Endothelial cell of umbilical vein (primary cell): ENCODE results near the gene IPPK. TPM values are rescaled to one million over a fixed set of nuclear protein-coding genes. Genes with fewer than 3 reads are reported as not detected.

Source experiments
- BruUV-seq: library from RNA; stranded (reverse); fragments of 400-500 nt; replicated peaks from 2 replicates; lab custom pipeline; 2021; lab: Mats Ljungman, UMichigan
- CTCF ChIA-PET: fragments of 300-600, 350-600 bp; sonication (Branson Sonifier 250); formaldehyde crosslinking; loops from one replicate; lab custom pipeline; 2021; ENCODE audit warnings: antibody characterized with exemption, inconsistent platforms; lab: Charles Lee
- POLR2A ChIA-PET: fragments of 300-600, 350-600 bp; sonication (Branson Sonifier 250); formaldehyde crosslinking; loops from one replicate; lab custom pipeline; 2021; ENCODE audit warnings: antibody characterized with exemption, inconsistent platforms; lab: Charles Lee
- DNase-seq: peaks from one replicate; pipeline ENCODE4 v3.0.0-alpha.2; 2011; ENCODE audit warnings: low read depth, low spot score
- FAIRE-seq: peaks from 2 replicates; lab custom pipeline; 2011; peaks lifted over from hg19 to GRCh38; lab: Jason Lieb, UNC
- H2AFZ ChIP-seq: 2 replicates; pipeline ENCODE4 v1.6.0; 2012; ENCODE audit warnings: low read depth, low read length, control low read depth, inconsistent platforms
- H3K27ac ChIP-seq: 2 replicates; pipeline ENCODE4 v1.5.1; 2011; ENCODE audit warnings: low read depth, mild to moderate bottlenecking, control low read depth, low read length, moderate library complexity; ENCODE audit not compliant: insufficient read depth
- H3K27me3 ChIP-seq, 2 experiments: 2 replicates each; pipeline versions ENCODE4 v1.6.0 to v1.6.1; 2011; ENCODE audit warnings: low read length in 2 of 2, mixed read lengths in 1 of 2; ENCODE audit not compliant: control insufficient read depth in 2 of 2, insufficient read depth in 2 of 2
- H3K36me3 ChIP-seq, 2 experiments: 2 replicates in 1 of 2; 3 replicates in 1 of 2; pipeline ENCODE4 v1.5.1; 2011; ENCODE audit warnings: low read length in 2 of 2, mild to moderate bottlenecking in 1 of 2, moderate library complexity in 1 of 2; ENCODE audit not compliant: control insufficient read depth in 2 of 2, insufficient read depth in 2 of 2; ENCODE audit errors: extremely low read depth in 1 of 2
- H3K4me1 ChIP-seq: 3 replicates; pipeline ENCODE4 v1.5.1; 2011; ENCODE audit warnings: mild to moderate bottlenecking, low read length; ENCODE audit not compliant: control insufficient read depth, insufficient read depth; ENCODE audit errors: extremely low read depth
- H3K4me2 ChIP-seq: 2 replicates; pipeline ENCODE4 v1.6.1; 2011; ENCODE audit warnings: low read length, control low read depth, mixed read lengths; ENCODE audit not compliant: insufficient read depth
- H3K4me3 ChIP-seq, 3 experiments: fragments of 200-600 bp in 1 of 3; sonication (generic), shearing (Covaris generic) in 1 of 3; replicated peaks in 1 of 3; 2 replicates each; pipeline ENCODE4 v1.5.1; 2011 to 2016; ENCODE audit warnings: control low read depth in 3 of 3, low read length in 3 of 3, mild to moderate bottlenecking in 2 of 3, inconsistent platforms in 1 of 3, low read depth in 1 of 3, moderate library complexity in 1 of 3; ENCODE audit not compliant: insufficient read depth in 1 of 3
- H3K79me2 ChIP-seq: 2 replicates; pipeline ENCODE4 v1.6.0; 2012; ENCODE audit warnings: low read length, inconsistent platforms; ENCODE audit not compliant: control insufficient read depth, insufficient read depth
- H3K9ac ChIP-seq: replicated peaks from 2 replicates; pipeline ENCODE3; 2011; ENCODE audit warnings: low read length, control low read depth; ENCODE audit not compliant: insufficient read depth; ENCODE audit errors: extremely low read depth
- H3K9me1 ChIP-seq: replicated peaks from 3 replicates; pipeline ENCODE4 v1.6.0; 2011; ENCODE audit warnings: mild to moderate bottlenecking, low read length; ENCODE audit not compliant: control insufficient read depth, insufficient read depth; ENCODE audit errors: extremely low read depth
- H3K9me3 ChIP-seq: replicated peaks from 2 replicates; pipeline ENCODE4 v1.5.1; 2012; ENCODE audit warnings: low read length, inconsistent platforms; ENCODE audit not compliant: control insufficient read depth, insufficient read depth
- H4K20me1 ChIP-seq: replicated peaks from 2 replicates; pipeline ENCODE3; 2011; ENCODE audit warnings: mild to moderate bottlenecking, low read length; ENCODE audit not compliant: control insufficient read depth, insufficient read depth; ENCODE audit errors: extremely low read depth
- CTCF ChIP-seq, 2 donors: IDR thresholded peaks; 1 replicate in 1 of 2; 2 replicates in 1 of 2; pipeline ENCODE4 v1.5.1; 2011; ENCODE audit warnings: low read length in 2 of 2, mild to moderate bottlenecking in 2 of 2, moderate library complexity in 2 of 2, control low read depth in 1 of 2, inconsistent platforms in 1 of 2, low read depth in 1 of 2; ENCODE audit not compliant: insufficient read depth in 1 of 2; ENCODE audit errors: extremely low read depth in 1 of 2
- EZH2 ChIP-seq: IDR thresholded peaks from 2 replicates; pipeline ENCODE4 v1.6.1; 2012; ENCODE audit warnings: borderline replicate concordance, low read depth, mild to moderate bottlenecking, moderate library complexity, low read length, inconsistent platforms; ENCODE audit not compliant: severe bottlenecking
- FOS ChIP-seq: IDR thresholded peaks from 2 replicates; pipeline ENCODE4 v1.6.1; 2011; ENCODE audit warnings: mild to moderate bottlenecking, low read length, moderate library complexity, borderline replicate concordance; ENCODE audit not compliant: insufficient read depth
- GATA2 ChIP-seq: IDR thresholded peaks from 2 replicates; pipeline ENCODE4 v1.7.0; 2011; ENCODE audit warnings: low read depth, mild to moderate bottlenecking, moderate library complexity, mixed read lengths, low read length; ENCODE audit not compliant: insufficient read length, insufficient read depth
- JUN ChIP-seq: IDR thresholded peaks from 2 replicates; pipeline ENCODE4 v1.6.1; 2011; ENCODE audit warnings: borderline replicate concordance, low read depth; ENCODE audit not compliant: insufficient read length, insufficient read depth
- MAX ChIP-seq: IDR thresholded peaks from 2 replicates; pipeline ENCODE4 v1.6.1; 2011; ENCODE audit not compliant: insufficient read depth, insufficient read length
- MYC ChIP-seq: IDR thresholded peaks from one replicate; pipeline ENCODE4 v1.6.1; 2011; ENCODE audit warnings: mild to moderate bottlenecking, low read depth, low read length
- POLR2A ChIP-seq: IDR thresholded peaks from 2 replicates; pipeline ENCODE4 v1.6.1; 2012; ENCODE audit warnings: low read depth, mild to moderate bottlenecking, control low read depth, low read length
- POLR2AphosphoS5 ChIP-seq: IDR thresholded peaks from 2 replicates; pipeline ENCODE4 v1.6.1; 2012; ENCODE audit warnings: low read depth, mild to moderate bottlenecking, control low read depth, low read length, moderate library complexity; ENCODE audit not compliant: insufficient read depth
- dilution Hi-C: fragments of 300-500 bp; cut with MboI; formaldehyde crosslinking; loops from one replicate; pipeline ENCODE4 v1.15.0; 2019; ENCODE audit warnings: low sequenced_read_pairs; ENCODE audit not compliant: extremely low pct_ligation_motif_present
- intact Hi-C: fragments of 100-400 bp; cut with micrococcal nuclease; formaldehyde crosslinking; loops from one replicate; pipeline ENCODE4 v1.10.0; 2022
- polyA plus RNA-seq, 4 experiments: library from polyadenylated mRNA; depleted of rRNA in 3 of 4; stranded (reverse) in 3 of 4; unstranded in 1 of 4; fragments of >200 nt; gene quantifications; 2 replicates each; pipeline versions ENCODE4 v1.2.1 to v1.2.3, GENCODE V29; 2011 to 2012; ENCODE audit warnings: missing spikeins in 1 of 4
- total RNA-seq: library from RNA; stranded (reverse); gene quantifications from 2 replicates; pipeline ENCODE4 v1.2.3, GENCODE V29; 2021

Gene IPPK
- total and polyA plus RNA-seq, 2 donors (not counting 3 experiments of a cell fraction or from before 2014, with no cell fraction given): 14.0 to 28.0 TPM

GRCh38 chr9:92590377-92590776, 79.6 kb downstream of the IPPK start:
- Histone ChIP-seq H3K27me3 (no peaks in the 10 kb centered on the region), H4K20me1 (no peaks in the 10 kb centered on the region), H3K4me3 (no peak overlapping the region), H3K9ac (no peak overlapping the region), H3K79me2 (no peaks in the 10 kb centered on the region), H3K9me3 (no peaks in the 10 kb centered on the region), H3K36me3 (no peaks in the 10 kb centered on the region), H3K4me2 (no peak overlapping the region), H3K9me1 (no peaks in the 10 kb centered on the region), H3K4me1 (peaks cover 3% of the 10 kb centered on the region), H2AFZ (no peak overlapping the region), H3K27ac (no peak overlapping the region)
- DNase-seq: peak; percentile 92
- no TSS peak for BruUV-seq
- TF ChIP-seq MYC (no peak), CTCF (IDR thresholded peaks at IDR 0.05; ENCODE audit: extremely low read depth in 1 of 2, insufficient read depth in 1 of 2, low read depth in 1 of 2, low read length in 2 of 2) (no peak), GATA2 (no peak), EZH2 (no peak), JUN (no peak)
- peak; percentile 79 for FAIRE-seq
- intact Hi-C loops: no loop called here
- ChIA-PET CTCF (interaction anchor here (1.4 kb wide), 1 partner anchor 44 kb away, joined by 3 read pairs; no protein-coding TSS in a partner anchor), POLR2A (interaction anchor here (0.6 kb wide), 2 partner anchors 278 to 566 kb away, joined by 4 to 7 read pairs; no protein-coding TSS in a partner anchor)
- dilution Hi-C loops: no loop called here

- no TSS peak for BruUV-seq
- CTCF ChIA-PET: interaction anchor here (0.7 to 1.4 kb wide), 3 partner anchors 12 to 452 kb away, joined by 3 to 4 read pairs (median 3); no protein-coding TSS in a partner anchor
- H3K4me3 ChIP-seq: no peak overlapping the region
- no peaks in the 10 kb centered on the region for H4K20me1 ChIP-seq
- no peak overlapping the region for H3K9ac ChIP-seq
- no peak overlapping the region for H2AFZ ChIP-seq
- no peaks in the 10 kb centered on the region for H3K36me3 ChIP-seq
- POLR2A ChIA-PET: interaction anchor here (0.6 kb wide), 1 partner anchor 566 kb away, joined by 4 read pairs; no protein-coding TSS in a partner anchor
- dilution Hi-C loops (no loop called here), intact Hi-C loops (no loop called here)
- no peaks in the 10 kb centered on the region for H3K27me3 ChIP-seq
- H3K27ac ChIP-seq: no peak overlapping the region
- no peak for TF ChIP-seq POLR2AphosphoS5
- TF ChIP-seq MAX: no peak
- no peak for TF ChIP-seq POLR2A
- no peak for TF ChIP-seq FOS
- no peak for TF ChIP-seq MYC
- TF ChIP-seq GATA2: no peak
- no peak for TF ChIP-seq EZH2
- no peaks in the 10 kb centered on the region for H3K9me3 ChIP-seq
- H3K9me1 ChIP-seq: no peaks in the 10 kb centered on the region
- peaks cover 3% of the 10 kb centered on the region for H3K4me1 ChIP-seq
- FAIRE-seq: no peak
- no peak for DNase-seq
- H3K4me2 ChIP-seq: no peak overlapping the region
- no peaks in the 10 kb centered on the region for H3K79me2 ChIP-seq
These were observed 80.0 kb downstream of the IPPK start for GRCh38 chr9:92589923-92590322.
